Subcutaneous adipose tissue (tissue), 4 donors: ENCODE results near the gene FBXO11. TPM values are rescaled to one million over a fixed set of nuclear protein-coding genes. Genes with fewer than 3 reads are reported as not detected.

Source experiments
- CTCF ChIP-seq: fragments of 450-650 bp; IDR thresholded peaks from one replicate; pipeline ENCODE4 v1.5.1; 2016; ENCODE audit warnings: low read depth, mild to moderate bottlenecking, control low read depth, antibody characterized with exemption, moderate library complexity
- total RNA-seq, 4 donors: library from RNA; depleted of rRNA; stranded (reverse); fragments of >200 nt; gene quantifications; one replicate each; pipeline ENCODE4 v1.1.0, GENCODE V29; 2016

FBXO11 gene
- total RNA-seq, 4 donors from 2014 or later = 66.3 to 90.7 (median 70.4) TPM

GRCh38 chr2:47935071-47935470 is 28.8 kb upstream of the FBXO11 start:
- no peak for TF ChIP-seq CTCF

- no peak for TF ChIP-seq CTCF
These were observed 11.7 kb upstream of the FBXO11 start for GRCh38 chr2:47918043-47918442.

GRCh38 chr2:47917276-47917961 is 11.1 kb upstream of the FBXO11 start:
- TF ChIP-seq CTCF = no peak

DNA sequence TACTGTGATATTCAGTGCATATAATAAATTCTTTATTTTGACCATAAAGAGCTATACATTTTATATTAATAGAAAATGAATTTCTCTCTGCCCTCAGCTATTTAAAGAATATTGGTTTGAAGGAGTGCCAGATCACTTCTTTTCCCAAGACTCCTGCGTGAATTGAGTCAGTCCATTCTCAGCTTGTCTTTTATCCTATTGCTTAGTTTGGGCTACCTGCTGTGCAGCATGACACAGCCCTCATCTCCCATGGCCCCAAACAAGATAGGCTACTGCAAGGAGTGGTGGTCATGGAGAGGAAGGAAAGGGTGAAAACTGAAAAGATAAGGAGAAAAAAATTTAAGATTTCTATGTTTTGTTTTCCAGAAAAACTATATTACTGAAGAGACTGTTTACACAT is 10.1 kb upstream of the FBXO11 start:
- TF ChIP-seq CTCF = no peak

GRCh38 chr2:47908682-47909081 is 2.4 kb upstream of the FBXO11 start:
- no peak for TF ChIP-seq CTCF

GRCh38 chr2:47907039-47907781 is 912 bp upstream of the FBXO11 start:
- TF ChIP-seq CTCF = no peak

GRCh38 chr2:47905386-47906156 is 727 bp downstream of the FBXO11 start:
- TF ChIP-seq CTCF = no peak
